ENCODE results near the gene TBL2. TPM values are rescaled to one million over a fixed set of nuclear protein-coding genes. Genes with fewer than 3 reads are reported as not detected.
"Not testable (repeated sequence)": the region's sequence is repeated elsewhere in the genome, so short reads cannot be mapped to it uniquely, and the experiment has no call there.

TBL2 gene
- total RNA-seq, 1 donor from 2014 or later = 29.6 TPM

GRCh38 chr7:73526896-73527821, 51.2 kb downstream of the TBL2 start:
- no peak overlapping the region for H3K4me3 ChIP-seq (ENCODE audit: low read depth, low read length)
- no peak for DNase-seq (ENCODE audit: low read depth)
- TF ChIP-seq CTCF (conservative IDR thresholded peaks at IDR 0.05; ENCODE audit: low read depth, low read length) = no peak

- not testable (repeated sequence) for H3K4me3 ChIP-seq (ENCODE audit: low read depth, low read length); DNase-seq (ENCODE audit: low read depth)
These were observed 52.3 kb downstream of the TBL2 start for GRCh38 chr7:73526158-73526494.

- DNase-seq (ENCODE audit: low read depth) = peak; percentile 75
- peak within 1 kb of the TSS; percentile 77 for H3K4me3 ChIP-seq (ENCODE audit: low read depth, low read length)
- no peak for TF ChIP-seq CTCF (conservative IDR thresholded peaks at IDR 0.05; ENCODE audit: low read depth, low read length)
These were observed 56.1 kb downstream of the TBL2 start, which contains the start of gene BAZ1B for GRCh38 chr7:73522105-73522872. TSS of gene BAZ1B (minus strand) at chr7:73522293. CDS start at chr7:73521933, 360 bp downstream.

GRCh38 chr7:73521636-73522104, 56.7 kb downstream of the TBL2 start:
- no peak for DNase-seq (ENCODE audit: low read depth)
- peak overlapping the region; percentile 77 for H3K4me3 ChIP-seq (ENCODE audit: low read depth, low read length)
- TF ChIP-seq CTCF (conservative IDR thresholded peaks at IDR 0.05; ENCODE audit: low read depth, low read length) = no peak

DNA sequence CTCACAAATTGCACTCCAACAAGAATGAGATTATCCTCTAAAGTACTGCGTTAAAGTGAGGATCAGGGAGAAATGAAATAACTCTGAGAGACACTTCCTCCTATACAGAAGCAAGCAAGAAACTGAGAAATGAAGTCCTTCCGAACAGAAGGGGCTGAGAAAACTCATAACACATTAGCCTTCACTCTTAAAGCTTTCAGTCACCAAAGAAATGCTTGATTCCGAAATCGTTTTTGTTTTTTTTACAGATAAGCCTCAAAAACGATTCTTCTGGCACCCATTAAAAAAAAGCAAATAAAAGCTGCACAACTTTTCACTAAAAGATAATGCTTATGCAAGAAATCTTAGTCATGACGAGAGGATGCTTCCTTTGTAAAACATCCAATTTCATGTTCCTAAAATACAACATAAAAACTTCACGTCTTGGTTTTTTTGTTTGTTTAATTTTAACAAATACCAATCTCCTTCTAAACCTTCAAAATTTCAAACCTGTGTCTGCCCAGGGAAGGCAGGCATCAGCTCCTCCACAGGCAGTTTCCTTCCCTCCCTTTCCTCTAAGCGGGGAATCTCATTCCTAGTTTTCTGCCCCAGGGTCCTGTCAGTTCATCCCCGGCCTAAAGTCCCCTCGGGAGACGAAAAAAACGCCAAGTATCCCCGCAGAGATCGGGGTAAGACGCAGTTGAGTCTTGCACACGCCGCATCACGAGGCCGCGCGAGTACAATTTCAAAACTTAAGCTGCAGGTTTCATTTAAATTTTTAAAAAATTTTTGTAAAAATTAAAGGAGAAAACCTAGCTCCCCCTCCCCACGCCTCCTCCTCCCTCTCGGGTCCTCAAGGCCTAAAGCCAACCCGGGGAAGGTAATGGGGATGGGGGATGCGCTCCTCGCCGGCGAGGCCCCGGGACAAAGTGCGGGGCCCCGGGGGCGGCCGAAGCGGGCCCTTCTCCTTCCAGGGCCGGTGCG, 57.4 kb downstream of the TBL2 start:
- TF ChIP-seq CTCF (conservative IDR thresholded peaks at IDR 0.05; ENCODE audit: low read depth, low read length) = no peak
- H3K4me3 ChIP-seq (ENCODE audit: low read depth, low read length) = peak overlapping the region; percentile 77
- no peak for DNase-seq (ENCODE audit: low read depth)

GRCh38 chr7:73519867-73520672, 58.3 kb downstream of the TBL2 start:
- no peak for DNase-seq (ENCODE audit: low read depth)
- no peak for TF ChIP-seq CTCF (conservative IDR thresholded peaks at IDR 0.05; ENCODE audit: low read depth, low read length)
- H3K4me3 ChIP-seq (ENCODE audit: low read depth, low read length) = peak overlapping the region; percentile 77

Data from epithelial cell of proximal tubule (primary cell).